Left lung (tissue), 10 donors: ENCODE measurements around the gene WNT4. TPM values are rescaled to one million over a fixed set of nuclear protein-coding genes. Genes with fewer than 3 reads are reported as not detected.

ENCODE experiments used
- ATAC-seq: fragments of 200-7000 bp; cut with Tn5 transposase; one replicate; pipeline ENCODE4 v1.9.1; 2020; ENCODE audit warnings: moderate library complexity
- DNase-seq, 4 donors: peaks; one replicate each; pipeline ENCODE4 v3.0.0-alpha.2; 2013 to 2020
- H3K27ac ChIP-seq, 2 donors: fragments of 200-600 bp; sonication (generic) in 1 of 2; one replicate each; pipeline versions ENCODE4 v1.5.0 to v1.8.0; 2020 to 2021
- H3K27me3 ChIP-seq, 2 donors: fragments of 200-600 bp; sonication (generic) in 1 of 2; one replicate each; pipeline versions ENCODE4 v1.5.0 to v1.8.0; 2020 to 2021
- H3K36me3 ChIP-seq, 2 donors: fragments of 200-600 bp; sonication (generic) in 1 of 2; one replicate each; pipeline versions ENCODE4 v1.5.0 to v1.8.0; 2020 to 2021
- H3K4me1 ChIP-seq, 2 donors: fragments of 200-600 bp; one replicate each; pipeline ENCODE4 v1.8.0; 2021
- H3K4me3 ChIP-seq, 2 donors: fragments of 200-600 bp; sonication (generic) in 1 of 2; one replicate each; pipeline versions ENCODE4 v1.5.0 to v1.8.0; 2020 to 2021; ENCODE audit warnings: mild to moderate bottlenecking in 1 of 2
- H3K9me3 ChIP-seq, 2 donors: fragments of 200-600 bp; sonication (generic) in 1 of 2; one replicate each; pipeline versions ENCODE4 v1.5.0 to v1.8.0; 2020 to 2021
- intact Hi-C, 2 donors: fragments of 100-400 bp; cut with DNase I; formaldehyde crosslinking; loops; one replicate each; pipeline versions ENCODE4 v1.11.2 to v1.14.2; 2022
- polyA plus RNA-seq, 6 donors: library from polyadenylated mRNA; unstranded; fragments of 120-200 nt; gene quantifications; one replicate each; pipeline ENCODE4 v1.2.1, GENCODE V29; 2013; ENCODE audit not compliant: insufficient read length in 6 of 6
- total RNA-seq, 2 donors: library from RNA; stranded (reverse); fragmentation: NEBNext Ultra II Directional; extraction: Animal tissue kit (Norgen Biotek cat#: 25700); gene quantifications; one replicate each; pipeline ENCODE4 v1.2.1, GENCODE V29; 2021
- TF ChIP-seq, protein P1 (sequence below), 2 donors: fragments of 200-600 bp; sonication (generic) in 1 of 2; IDR thresholded peaks; one replicate each; pipeline versions ENCODE4 v1.5.0 to v1.8.0; 2021; ENCODE audit warnings: antibody characterized with exemption in 2 of 2
- donor health status: DM: no; HTN: yes; CAD: no.
- donor health status: DM: no; HTN: no; CAD: no.

Gene WNT4
- total and polyA plus RNA-seq, 8 donors = 1.8 to 4.0 (median 2.8) TPM

DNA sequence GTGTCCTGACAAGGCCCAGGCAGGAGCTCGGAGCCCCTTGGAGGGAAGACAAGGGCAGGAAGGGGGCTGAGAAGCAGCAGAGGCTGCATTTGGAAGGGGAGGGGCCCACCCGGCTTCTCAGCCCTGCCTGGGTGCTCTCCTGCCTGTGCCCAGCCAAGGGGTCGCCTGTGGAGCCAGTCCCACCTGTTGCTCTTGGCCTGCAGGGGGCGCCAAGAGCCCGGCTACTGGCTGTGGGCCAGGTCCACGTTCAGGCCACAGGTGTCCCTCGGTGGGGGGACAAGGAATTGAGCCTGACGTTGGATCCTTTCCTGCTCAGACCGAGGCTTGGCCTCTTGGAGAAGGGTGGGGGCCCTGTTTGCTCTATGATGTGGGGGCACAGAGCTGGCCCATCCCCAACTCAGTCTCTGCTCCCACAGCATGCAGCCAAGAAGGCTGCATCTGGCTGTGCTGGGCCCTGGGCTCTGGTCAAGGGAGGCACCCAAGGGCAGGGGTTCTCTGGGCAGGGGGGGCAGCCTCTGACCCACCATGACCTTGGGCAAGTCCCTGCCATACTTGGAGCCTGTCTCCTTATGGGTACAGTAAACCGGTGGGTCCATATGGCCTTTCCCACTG lies 10.9 kb downstream of the WNT4 start:
- DNase-seq (peak in 2 of 4 donors; percentile 65 to 88), ATAC-seq (peak; percentile 76)
- intact Hi-C loops = loop anchor here in 1 of 2 donors (10.0 kb wide), 2 partner anchors 153 to 283 kb away; no protein-coding TSS in a partner anchor
- Histone ChIP-seq H3K9me3 (no peaks in the 10 kb centered on the region), H3K27ac (no peak overlapping the region), H3K4me1 (peaks cover 0 to 14% of the 10 kb centered on the region in 2 donors), H3K27me3 (peaks cover 0 to 32% of the 10 kb centered on the region in 2 donors), H3K36me3 (no peaks in the 10 kb centered on the region), H3K4me3 (no peak overlapping the region)
- TF ChIP-seq, protein P1, sequence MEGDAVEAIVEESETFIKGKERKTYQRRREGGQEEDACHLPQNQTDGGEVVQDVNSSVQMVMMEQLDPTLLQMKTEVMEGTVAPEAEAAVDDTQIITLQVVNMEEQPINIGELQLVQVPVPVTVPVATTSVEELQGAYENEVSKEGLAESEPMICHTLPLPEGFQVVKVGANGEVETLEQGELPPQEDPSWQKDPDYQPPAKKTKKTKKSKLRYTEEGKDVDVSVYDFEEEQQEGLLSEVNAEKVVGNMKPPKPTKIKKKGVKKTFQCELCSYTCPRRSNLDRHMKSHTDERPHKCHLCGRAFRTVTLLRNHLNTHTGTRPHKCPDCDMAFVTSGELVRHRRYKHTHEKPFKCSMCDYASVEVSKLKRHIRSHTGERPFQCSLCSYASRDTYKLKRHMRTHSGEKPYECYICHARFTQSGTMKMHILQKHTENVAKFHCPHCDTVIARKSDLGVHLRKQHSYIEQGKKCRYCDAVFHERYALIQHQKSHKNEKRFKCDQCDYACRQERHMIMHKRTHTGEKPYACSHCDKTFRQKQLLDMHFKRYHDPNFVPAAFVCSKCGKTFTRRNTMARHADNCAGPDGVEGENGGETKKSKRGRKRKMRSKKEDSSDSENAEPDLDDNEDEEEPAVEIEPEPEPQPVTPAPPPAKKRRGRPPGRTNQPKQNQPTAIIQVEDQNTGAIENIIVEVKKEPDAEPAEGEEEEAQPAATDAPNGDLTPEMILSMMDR (IDR thresholded peaks at IDR 0.05) = peak; percentile 58 to 77

DNA sequence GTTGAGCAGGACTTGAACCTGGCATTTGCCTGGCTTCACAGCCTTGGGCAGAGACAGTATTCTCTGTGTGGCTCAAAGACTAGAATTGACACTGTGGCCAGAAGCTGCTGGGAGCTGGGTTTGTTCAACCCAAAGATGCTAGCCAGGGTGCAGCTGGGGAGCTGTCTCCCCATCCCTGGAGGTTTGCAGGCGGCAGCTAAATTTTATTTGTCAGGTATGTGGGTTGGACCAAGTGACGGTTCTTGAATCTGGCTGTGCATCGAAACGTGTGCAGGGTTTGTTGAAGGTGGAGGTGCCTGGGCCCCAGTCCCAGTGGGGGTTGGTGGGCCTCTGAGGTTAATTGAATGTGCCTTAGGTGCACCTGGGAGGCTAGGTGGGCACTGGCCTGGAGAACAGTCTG lies 11.8 kb downstream of the WNT4 start:
- Histone ChIP-seq H3K9me3 (no peaks in the 10 kb centered on the region), H3K27ac (no peak overlapping the region), H3K36me3 (no peaks in the 10 kb centered on the region), H3K4me1 (peaks cover 0 to 14% of the 10 kb centered on the region in 2 donors), H3K4me3 (no peak overlapping the region), H3K27me3 (peaks cover 0 to 25% of the 10 kb centered on the region in 2 donors)
- intact Hi-C loops = loop anchor here in 1 of 2 donors (10.0 kb wide), 2 partner anchors 154 to 284 kb away; no protein-coding TSS in a partner anchor
- TF ChIP-seq, protein P1 (IDR thresholded peaks at IDR 0.05) = no peak
- DNase-seq = peak in 1 of 4 donors; percentile 24
- no peak for ATAC-seq

- no peaks in the 10 kb centered on the region for H3K9me3 ChIP-seq
- H3K4me1 ChIP-seq = peaks cover 0 to 14% of the 10 kb centered on the region in 2 donors
- no peak overlapping the region for H3K27ac ChIP-seq
- no peaks in the 10 kb centered on the region for H3K36me3 ChIP-seq
- no peak overlapping the region for H3K4me3 ChIP-seq
- TF ChIP-seq, protein P1 (IDR thresholded peaks at IDR 0.05) = no peak
- DNase-seq (peak in 1 of 4 donors; percentile 80), ATAC-seq (no peak)
- intact Hi-C loops = loop anchor here in 1 of 2 donors (10.0 kb wide), 2 partner anchors 155 to 285 kb away; no protein-coding TSS in a partner anchor
- peaks cover 0 to 17% of the 10 kb centered on the region in 2 donors for H3K27me3 ChIP-seq
Observed at GRCh38 chr1:22129501-22130117, 13.3 kb downstream of the WNT4 start.

GRCh38 chr1:22128392-22128791 lies 14.5 kb downstream of the WNT4 start:
- Histone ChIP-seq H3K27ac (no peak overlapping the region), H3K4me1 (peaks cover 0 to 9% of the 10 kb centered on the region in 2 donors), H3K9me3 (no peaks in the 10 kb centered on the region), H3K4me3 (no peak overlapping the region), H3K36me3 (no peaks in the 10 kb centered on the region), H3K27me3 (peaks cover 0 to 5% of the 10 kb centered on the region in 2 donors)
- DNase-seq (peak in 1 of 4 donors; percentile 51), ATAC-seq (no peak)
- TF ChIP-seq, protein P1 (IDR thresholded peaks at IDR 0.05) = no peak
- intact Hi-C loops = no loop called here

- Histone ChIP-seq H3K4me1 (peaks cover 0 to 9% of the 10 kb centered on the region in 2 donors), H3K27me3 (no peaks in the 10 kb centered on the region), H3K27ac (no peak overlapping the region), H3K4me3 (no peak overlapping the region), H3K36me3 (no peaks in the 10 kb centered on the region), H3K9me3 (no peaks in the 10 kb centered on the region)
- DNase-seq (no peak), ATAC-seq (no peak)
- TF ChIP-seq, protein P1 (IDR thresholded peaks at IDR 0.05) = no peak
- intact Hi-C loops = no loop called here
Observed at GRCh38 chr1:22127731-22128130, 15.2 kb downstream of the WNT4 start.
